Mesothelial cell of epicardium (in vitro differentiated cells): ENCODE results near the gene DGLUCY. TPM values are rescaled to one million over a fixed set of nuclear protein-coding genes. Genes with fewer than 3 reads are reported as not detected.

Source experiments
- DNase-seq, 2 experiments: peaks; one replicate each; pipeline ENCODE4 v3.0.0; 2021; ENCODE audit warnings: low spot score in 2 of 2; ENCODE audit not compliant: unreplicated experiment in 2 of 2
- H3K27ac Mint-ChIP-seq: 2 replicates; pipeline ENCODE4 v1.8.0; 2021; ENCODE audit warnings: mixed read lengths
- H3K27me3 Mint-ChIP-seq: 2 replicates; pipeline ENCODE4 v1.8.0; 2021; ENCODE audit warnings: low read depth, mixed read lengths
- H3K36me3 Mint-ChIP-seq: 2 replicates; pipeline ENCODE4 v1.8.0; 2021; ENCODE audit warnings: mixed read lengths
- H3K4me1 Mint-ChIP-seq: 2 replicates; pipeline ENCODE4 v1.8.0; 2021; ENCODE audit warnings: mixed read lengths
- H3K4me3 Mint-ChIP-seq: 2 replicates; pipeline ENCODE4 v1.8.0; 2021; ENCODE audit warnings: mild to moderate bottlenecking, moderate library complexity, mixed read lengths
- H3K9me3 Mint-ChIP-seq: 2 replicates; pipeline ENCODE4 v1.8.0; 2021; ENCODE audit warnings: mixed read lengths
- total RNA-seq: library from RNA; stranded (reverse); gene quantifications from 3 replicates; pipeline ENCODE4 v1.2.1, GENCODE V29; 2021
- TF ChIP-seq, protein P1 (sequence below): fragments of 200-600 bp; sonication (generic); IDR thresholded peaks from one replicate; pipeline ENCODE4 v1.5.0; 2021; ENCODE audit warnings: antibody characterized with exemption; ENCODE audit not compliant: unreplicated experiment

The DGLUCY gene
- total RNA-seq, 1 donor from 2014 or later = 64.1 TPM

DNA sequence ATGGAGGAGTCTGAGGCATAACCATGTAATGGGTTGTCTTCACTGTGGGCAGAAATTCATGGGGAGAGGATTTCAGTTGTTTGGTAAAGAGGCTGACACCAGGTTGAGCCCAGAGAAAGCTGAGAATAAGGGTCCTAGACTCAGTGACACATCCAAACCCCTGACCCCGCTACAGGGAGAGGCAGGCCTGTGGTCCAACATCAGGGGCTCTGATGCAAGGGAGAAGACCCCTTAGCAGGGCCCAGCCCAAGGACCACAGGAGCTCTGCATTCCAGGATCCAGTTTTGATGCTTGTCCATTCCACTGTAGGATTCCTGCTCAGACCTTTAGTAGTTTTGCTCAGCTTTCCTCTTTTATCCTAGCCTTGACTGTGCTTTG, 115.1 kb downstream of the DGLUCY start:
- TF ChIP-seq, protein P1, sequence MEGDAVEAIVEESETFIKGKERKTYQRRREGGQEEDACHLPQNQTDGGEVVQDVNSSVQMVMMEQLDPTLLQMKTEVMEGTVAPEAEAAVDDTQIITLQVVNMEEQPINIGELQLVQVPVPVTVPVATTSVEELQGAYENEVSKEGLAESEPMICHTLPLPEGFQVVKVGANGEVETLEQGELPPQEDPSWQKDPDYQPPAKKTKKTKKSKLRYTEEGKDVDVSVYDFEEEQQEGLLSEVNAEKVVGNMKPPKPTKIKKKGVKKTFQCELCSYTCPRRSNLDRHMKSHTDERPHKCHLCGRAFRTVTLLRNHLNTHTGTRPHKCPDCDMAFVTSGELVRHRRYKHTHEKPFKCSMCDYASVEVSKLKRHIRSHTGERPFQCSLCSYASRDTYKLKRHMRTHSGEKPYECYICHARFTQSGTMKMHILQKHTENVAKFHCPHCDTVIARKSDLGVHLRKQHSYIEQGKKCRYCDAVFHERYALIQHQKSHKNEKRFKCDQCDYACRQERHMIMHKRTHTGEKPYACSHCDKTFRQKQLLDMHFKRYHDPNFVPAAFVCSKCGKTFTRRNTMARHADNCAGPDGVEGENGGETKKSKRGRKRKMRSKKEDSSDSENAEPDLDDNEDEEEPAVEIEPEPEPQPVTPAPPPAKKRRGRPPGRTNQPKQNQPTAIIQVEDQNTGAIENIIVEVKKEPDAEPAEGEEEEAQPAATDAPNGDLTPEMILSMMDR = no peak
- Mint-ChIP-seq H3K9me3 (peaks cover 17% of the 10 kb centered on the region), H3K27me3 (no peaks in the 10 kb centered on the region), H3K4me3 (no peak overlapping the region), H3K27ac (no peak overlapping the region), H3K36me3 (peaks cover 26% of the 10 kb centered on the region), H3K4me1 (no peaks in the 10 kb centered on the region)
- DNase-seq = no peak

DNA sequence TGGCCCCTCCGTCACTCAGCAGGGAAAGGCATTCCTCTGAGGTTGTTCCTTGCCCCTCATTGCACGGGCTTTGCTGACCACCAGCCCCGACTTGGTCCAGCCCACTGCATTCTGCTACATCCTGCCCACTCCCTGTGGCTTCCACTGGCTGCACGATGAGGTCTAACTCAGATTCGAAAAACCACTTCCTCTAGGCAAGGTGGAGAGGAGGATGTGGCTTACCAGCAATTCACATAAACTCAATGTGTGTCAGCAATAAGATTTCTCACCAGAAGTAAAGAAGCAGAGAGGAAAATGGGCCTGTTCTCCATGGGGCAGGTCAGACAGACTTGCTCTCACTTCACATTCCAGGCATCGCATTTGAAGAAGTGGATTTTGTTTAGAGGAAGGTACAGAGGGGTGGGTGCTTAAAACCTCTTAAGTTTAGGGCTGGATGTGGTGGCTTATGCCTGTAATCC, 115.9 kb downstream of the DGLUCY start:
- Mint-ChIP-seq H3K36me3 (peaks cover 31% of the 10 kb centered on the region), H3K9me3 (peaks cover 17% of the 10 kb centered on the region), H3K4me3 (no peak overlapping the region), H3K27me3 (no peaks in the 10 kb centered on the region), H3K27ac (no peak overlapping the region), H3K4me1 (no peaks in the 10 kb centered on the region)
- no peak for DNase-seq
- TF ChIP-seq, protein P1 = no peak

DNA sequence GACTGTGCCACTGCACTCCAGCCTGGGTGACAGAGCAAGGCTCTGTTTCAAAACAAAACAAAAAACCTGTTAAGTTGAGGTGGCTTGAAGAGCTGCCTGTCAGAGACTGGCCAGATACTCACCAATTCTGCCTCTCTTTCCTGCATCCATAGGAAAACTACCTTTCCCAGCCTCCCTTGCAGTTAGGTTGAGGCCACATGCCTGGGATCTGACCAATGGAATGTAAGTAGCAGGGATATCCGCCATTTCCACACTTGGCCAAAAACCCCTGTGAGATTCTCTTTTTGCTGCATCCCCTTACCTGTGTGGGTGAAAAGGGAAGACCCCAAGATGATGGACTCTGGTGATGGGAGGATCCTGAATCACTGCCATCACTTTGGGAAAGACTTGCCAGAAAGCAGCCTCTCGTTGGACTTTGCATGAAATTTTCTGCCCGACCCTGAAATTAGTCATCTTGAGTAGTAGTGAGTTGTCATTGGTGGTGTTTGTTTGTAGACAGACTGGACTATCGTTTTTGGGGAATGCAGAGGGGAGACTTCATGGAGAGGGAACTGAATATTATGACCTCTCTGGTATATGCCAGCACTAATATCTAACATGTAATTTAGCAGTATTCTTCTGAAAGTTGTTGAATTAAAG, 116.6 kb downstream of the DGLUCY start:
- Mint-ChIP-seq H3K9me3 (peaks cover 17% of the 10 kb centered on the region), H3K4me3 (no peak overlapping the region), H3K27me3 (no peaks in the 10 kb centered on the region), H3K27ac (no peak overlapping the region), H3K36me3 (peaks cover 29% of the 10 kb centered on the region), H3K4me1 (no peaks in the 10 kb centered on the region)
- TF ChIP-seq, protein P1 = no peak
- DNase-seq = no peak

DNA sequence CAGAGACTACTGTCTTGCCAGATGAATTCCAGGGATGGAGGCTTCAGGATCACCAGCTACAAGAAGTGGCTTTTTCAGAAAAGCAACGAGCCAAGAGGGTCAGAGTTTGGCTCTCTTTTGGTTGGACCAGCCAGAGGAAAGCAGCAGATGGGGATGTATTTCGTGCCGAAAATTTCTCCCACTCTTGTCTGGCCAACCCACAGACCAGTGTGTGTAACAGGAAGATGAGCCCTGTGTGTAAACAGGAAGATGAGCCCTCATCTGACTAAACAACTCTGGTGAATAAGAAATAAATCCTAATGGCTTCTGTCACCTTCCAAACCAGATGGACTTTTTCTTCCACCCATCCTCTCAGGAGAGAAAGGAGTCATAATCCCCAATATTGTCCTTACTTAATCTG, 117.6 kb downstream of the DGLUCY start:
- peaks cover 17% of the 10 kb centered on the region for H3K9me3 Mint-ChIP-seq
- no peak overlapping the region for H3K4me3 Mint-ChIP-seq
- no peaks in the 10 kb centered on the region for H3K4me1 Mint-ChIP-seq
- peaks cover 29% of the 10 kb centered on the region for H3K36me3 Mint-ChIP-seq
- TF ChIP-seq, protein P1 = no peak
- H3K27ac Mint-ChIP-seq = no peak overlapping the region
- DNase-seq = no peak
- no peaks in the 10 kb centered on the region for H3K27me3 Mint-ChIP-seq

DNA sequence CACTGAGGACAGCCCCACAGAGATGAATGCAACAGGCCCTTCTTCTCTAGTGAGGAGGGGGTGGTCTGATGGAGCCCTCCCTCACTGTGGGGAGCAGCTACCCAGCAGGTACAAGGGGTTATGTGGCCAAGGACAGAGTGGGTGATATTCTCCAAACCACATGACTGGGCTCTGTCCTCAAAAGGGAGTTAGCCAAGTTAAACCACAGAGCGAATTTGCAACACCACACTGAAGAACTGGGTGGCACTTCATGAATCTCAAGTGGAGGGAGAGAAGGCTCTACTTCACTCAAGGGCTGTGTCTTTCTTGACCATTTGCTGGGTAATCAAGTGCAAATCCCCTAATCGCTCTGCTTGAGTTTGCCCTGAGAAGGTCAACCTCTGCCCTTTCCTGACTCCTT, 118.2 kb downstream of the DGLUCY start:
- Mint-ChIP-seq H3K36me3 (peaks cover 29% of the 10 kb centered on the region), H3K4me1 (no peaks in the 10 kb centered on the region), H3K27ac (no peak overlapping the region), H3K4me3 (no peak overlapping the region), H3K9me3 (peaks cover 17% of the 10 kb centered on the region), H3K27me3 (no peaks in the 10 kb centered on the region)
- TF ChIP-seq, protein P1 = no peak
- DNase-seq = no peak
